Ovary (tissue), 9 donors: ENCODE data around the gene TPST2. TPM values are rescaled to one million over a fixed set of nuclear protein-coding genes. Genes with fewer than 3 reads are reported as not detected.
"Not testable (repeated sequence)": the region's sequence is repeated elsewhere in the genome, so short reads cannot be mapped to it uniquely, and the experiment has no call there.

Experiments
- DNase-seq, 5 donors: peaks; one replicate each; pipeline ENCODE4 v3.0.0-alpha.2; 2019 to 2020
- H3K27ac ChIP-seq, 2 donors: fragments of 200-600 bp; one replicate each; pipeline versions ENCODE4 v1.5.1 to v1.8.0; 2019 to 2022
- H3K27me3 ChIP-seq: fragments of 200-600 bp; one replicate; pipeline ENCODE4 v1.8.0; 2022
- H3K36me3 ChIP-seq: fragments of 200-600 bp; sonication (generic); one replicate; pipeline ENCODE4 v1.5.1; 2019
- H3K4me1 ChIP-seq: one replicate; pipeline ENCODE4 v1.8.1; 2013; ENCODE audit warnings: mild to moderate bottlenecking, moderate library complexity; ENCODE audit not compliant: insufficient read depth
- H3K4me3 ChIP-seq: fragments of 200-600 bp; sonication (generic); one replicate; pipeline ENCODE4 v1.5.1; 2017
- H3K9me3 ChIP-seq, 2 donors: fragments of 200-600 bp in 1 of 2; sonication (generic) in 1 of 2; one replicate each; pipeline versions ENCODE4 v1.5.1 to v1.8.1; 2013 to 2019; ENCODE audit warnings: mild to moderate bottlenecking in 1 of 2, moderate library complexity in 1 of 2
- EP300 ChIP-seq: sonication (generic); formaldehyde crosslinking; IDR thresholded peaks from one replicate; pipeline ENCODE4 v1.6.1; 2017; ENCODE audit warnings: antibody characterized with exemption
- POLR2A ChIP-seq: fragments of 450-650 bp; IDR thresholded peaks from one replicate; pipeline ENCODE4 v1.6.1; 2017; ENCODE audit warnings: antibody characterized with exemption, mild to moderate bottlenecking, moderate library complexity
- WGBS, 3 donors: extraction: QIAGEN DNeasy Blood & Tissue Kit in 1 of 3; methylation state at CpG; one replicate each; pipeline versions ENCODE4 v1.1.5 to v1.1.7; 2013 to 2017; 5-methylcytosine and 5-hydroxymethylcytosine counted together
- intact Hi-C, 4 donors: fragments of 100-400 bp; cut with DNase I; formaldehyde crosslinking; loops; one replicate each; pipeline versions ENCODE4 v1.11.0 to v1.15.1; 2022 to 2023
- polyA plus RNA-seq, 2 donors: library from polyadenylated mRNA; stranded (reverse); fragments of 200-250 nt in 1 of 2; fragments of 350-450 nt in 1 of 2; fragmentation: Illumina TruSeq in 1 of 2; extraction: RNeasy Lipid Tissue Mini Kit (QIAGEN cat#74804) in 1 of 2; gene quantifications; one replicate each; pipeline ENCODE4 v1.2.3, GENCODE V29; 2013 to 2014
- total RNA-seq, 7 donors: library from RNA; depleted of rRNA in 2 of 7; stranded (reverse); fragments of >200 nt in 2 of 7; fragmentation: NEBNext Ultra II Directional in 3 of 7; extraction: Animal tissue kit (Norgen Biotek cat#: 25700) in 3 of 7; gene quantifications; one replicate each; pipeline versions ENCODE4 v1.1.0 to v1.2.4, GENCODE V29; 2016 to 2023
- TF ChIP-seq, protein P1 (sequence below), 3 donors: fragments of 450-650 bp in 2 of 3; fragments of 200-600 bp in 1 of 3; IDR thresholded peaks; one replicate each; pipeline versions ENCODE4 v1.5.1 to v1.8.0; 2016 to 2022; ENCODE audit warnings: antibody characterized with exemption in 3 of 3, mild to moderate bottlenecking in 1 of 3
- donor health status: DM: no; HTN: no; CAD: no; lungs with moderate emphysema.
- donor health status: DM: no; HTN: no; CAD: no.
- donor health status: Bipolar disorder and iron deficiency.
- donor health status: DM: yes; HTN: yes; CAD: no.
- donor health status: DM: no; HTN: no; CAD: no.
- donor health status: DM: yes; HTN: yes; CAD: no.

Gene TPST2
- total and polyA plus RNA-seq, 9 donors: 10.5 to 28.5 (median 15.0) TPM

- 87 to 96% (median 90%) methylated on average over 7 of the region's 7 CpGs for WGBS, 3 donors
Observed at GRCh38 chr22:26534171-26534855, 55.6 kb downstream of the TPST2 start.

GRCh38 chr22:26529345-26529744 is 60.6 kb downstream of the TPST2 start:
- DNase-seq: no peak
- Histone ChIP-seq H3K4me3 (no peak overlapping the region), H3K4me1 (no peaks in the 10 kb centered on the region), H3K27me3 (no peaks in the 10 kb centered on the region), H3K27ac (no peak overlapping the region), H3K9me3 (no peaks in the 10 kb centered on the region), H3K36me3 (no peaks in the 10 kb centered on the region)
- intact Hi-C loops: no loop called here
- 86 to 91% (median 90%) methylated on average over 2 of the region's 2 CpGs for WGBS, 3 donors
- TF ChIP-seq POLR2A: no peak
- TF ChIP-seq, protein P1, sequence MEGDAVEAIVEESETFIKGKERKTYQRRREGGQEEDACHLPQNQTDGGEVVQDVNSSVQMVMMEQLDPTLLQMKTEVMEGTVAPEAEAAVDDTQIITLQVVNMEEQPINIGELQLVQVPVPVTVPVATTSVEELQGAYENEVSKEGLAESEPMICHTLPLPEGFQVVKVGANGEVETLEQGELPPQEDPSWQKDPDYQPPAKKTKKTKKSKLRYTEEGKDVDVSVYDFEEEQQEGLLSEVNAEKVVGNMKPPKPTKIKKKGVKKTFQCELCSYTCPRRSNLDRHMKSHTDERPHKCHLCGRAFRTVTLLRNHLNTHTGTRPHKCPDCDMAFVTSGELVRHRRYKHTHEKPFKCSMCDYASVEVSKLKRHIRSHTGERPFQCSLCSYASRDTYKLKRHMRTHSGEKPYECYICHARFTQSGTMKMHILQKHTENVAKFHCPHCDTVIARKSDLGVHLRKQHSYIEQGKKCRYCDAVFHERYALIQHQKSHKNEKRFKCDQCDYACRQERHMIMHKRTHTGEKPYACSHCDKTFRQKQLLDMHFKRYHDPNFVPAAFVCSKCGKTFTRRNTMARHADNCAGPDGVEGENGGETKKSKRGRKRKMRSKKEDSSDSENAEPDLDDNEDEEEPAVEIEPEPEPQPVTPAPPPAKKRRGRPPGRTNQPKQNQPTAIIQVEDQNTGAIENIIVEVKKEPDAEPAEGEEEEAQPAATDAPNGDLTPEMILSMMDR (IDR thresholded peaks at IDR 0.05): no peak
- no peak for TF ChIP-seq EP300

More at GRCh38 chr22:26534171-26534855, 55.6 kb downstream of the TPST2 start:
- DNase-seq: no peak
- Histone ChIP-seq H3K27me3 (no peaks in the 10 kb centered on the region), H3K36me3 (no peaks in the 10 kb centered on the region), H3K9me3 (no peaks in the 10 kb centered on the region), H3K4me3 (no peak overlapping the region), H3K4me1 (no peaks in the 10 kb centered on the region), H3K27ac (no peak overlapping the region)
- intact Hi-C loops: no loop called here
- TF ChIP-seq EP300 (no peak), POLR2A (no peak)
- TF ChIP-seq, protein P1 (IDR thresholded peaks at IDR 0.05): no peak

- H3K36me3 ChIP-seq, intact Hi-C loops, H3K27me3 ChIP-seq, H3K9me3 ChIP-seq, H3K4me1 ChIP-seq, DNase-seq, H3K4me3 ChIP-seq, H3K27ac ChIP-seq: not testable (repeated sequence)
- WGBS, 3 donors: 86 to 88% (median 88%) methylated on average over 9 of the region's 9 CpGs
Observed at GRCh38 chr22:26528518-26528917, 61.4 kb downstream of the TPST2 start.

GRCh38 chr22:26527574-26528465 is 62.1 kb downstream of the TPST2 start:
- H3K27me3 ChIP-seq: no peaks in the 10 kb centered on the region
- TF ChIP-seq EP300: no peak
- TF ChIP-seq, protein P1 (IDR thresholded peaks at IDR 0.05): no peak
- TF ChIP-seq POLR2A: no peak
- intact Hi-C loops: no loop called here
- H3K4me3 ChIP-seq: no peak overlapping the region
- no peaks in the 10 kb centered on the region for H3K9me3 ChIP-seq
- WGBS, 3 donors: 59 to 65% (median 65%) methylated on average over 15 of the region's 15 CpGs
- no peaks in the 10 kb centered on the region for H3K36me3 ChIP-seq
- DNase-seq: no peak
- no peak overlapping the region for H3K27ac ChIP-seq
- no peaks in the 10 kb centered on the region for H3K4me1 ChIP-seq

DNA sequence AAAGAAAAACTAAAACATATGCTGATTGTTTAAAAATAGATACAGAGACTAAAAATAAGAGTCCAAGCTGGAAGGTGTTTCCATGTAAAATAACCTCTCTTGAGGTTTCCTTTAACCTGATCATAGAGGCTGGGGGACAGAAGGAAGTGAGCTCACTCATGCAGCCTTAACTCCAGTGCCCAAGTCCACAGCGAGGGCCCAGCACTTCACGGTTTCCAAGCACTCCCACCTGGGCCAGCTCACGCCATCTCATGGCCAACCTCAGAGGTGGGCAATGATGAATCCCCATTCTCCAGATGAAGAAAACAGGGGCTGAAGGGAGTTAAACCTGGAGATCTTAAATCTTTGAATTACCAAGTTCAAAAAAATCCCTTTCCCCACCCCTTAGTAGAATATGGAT is 62.8 kb downstream of the TPST2 start:
- Histone ChIP-seq H3K27me3 (no peaks in the 10 kb centered on the region), H3K4me3 (no peak overlapping the region), H3K27ac (no peak overlapping the region), H3K9me3 (no peaks in the 10 kb centered on the region), H3K4me1 (no peaks in the 10 kb centered on the region), H3K36me3 (no peaks in the 10 kb centered on the region)
- 55 to 75% (median 61%) methylated on average over 3 of the region's 3 CpGs for WGBS, 3 donors
- TF ChIP-seq, protein P1 (IDR thresholded peaks at IDR 0.05): no peak
- TF ChIP-seq POLR2A (no peak), EP300 (no peak)
- no peak for DNase-seq
- intact Hi-C loops: no loop called here
